Measurements from ENCODE around the gene EYS. TPM values are rescaled to one million over a fixed set of nuclear protein-coding genes. Genes with fewer than 3 reads are reported as not detected.

Gene EYS
- polyA plus RNA-seq, 1 experiment: not detected

DNA sequence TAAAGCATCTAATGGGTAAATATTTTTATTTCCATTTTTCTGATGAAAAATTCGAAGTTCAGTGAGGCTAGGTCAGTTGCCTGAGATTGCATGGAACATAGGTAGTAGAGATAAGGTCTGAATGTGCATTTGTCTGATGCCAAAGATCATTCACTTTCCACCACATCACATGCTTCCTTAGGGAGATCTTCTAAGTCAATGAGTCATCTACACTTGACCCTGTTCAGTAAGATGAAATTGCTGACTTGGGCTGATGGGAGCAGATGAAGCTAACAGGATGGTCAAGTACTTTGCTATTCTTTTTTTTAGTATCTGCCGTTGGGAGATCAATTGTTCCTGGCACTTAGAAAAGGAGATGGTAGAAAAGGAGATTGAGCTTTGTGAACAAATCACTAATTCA lies 1560.2 kb downstream of the EYS start:
- ChIA-PET CTCF (no interaction called here), POLR2A (no interaction called here)
- no peaks in the 10 kb centered on the region for H3K9me3 ChIP-seq (ENCODE audit: control insufficient read depth, insufficient read depth, low read length)
- TF ChIP-seq, protein P1, sequence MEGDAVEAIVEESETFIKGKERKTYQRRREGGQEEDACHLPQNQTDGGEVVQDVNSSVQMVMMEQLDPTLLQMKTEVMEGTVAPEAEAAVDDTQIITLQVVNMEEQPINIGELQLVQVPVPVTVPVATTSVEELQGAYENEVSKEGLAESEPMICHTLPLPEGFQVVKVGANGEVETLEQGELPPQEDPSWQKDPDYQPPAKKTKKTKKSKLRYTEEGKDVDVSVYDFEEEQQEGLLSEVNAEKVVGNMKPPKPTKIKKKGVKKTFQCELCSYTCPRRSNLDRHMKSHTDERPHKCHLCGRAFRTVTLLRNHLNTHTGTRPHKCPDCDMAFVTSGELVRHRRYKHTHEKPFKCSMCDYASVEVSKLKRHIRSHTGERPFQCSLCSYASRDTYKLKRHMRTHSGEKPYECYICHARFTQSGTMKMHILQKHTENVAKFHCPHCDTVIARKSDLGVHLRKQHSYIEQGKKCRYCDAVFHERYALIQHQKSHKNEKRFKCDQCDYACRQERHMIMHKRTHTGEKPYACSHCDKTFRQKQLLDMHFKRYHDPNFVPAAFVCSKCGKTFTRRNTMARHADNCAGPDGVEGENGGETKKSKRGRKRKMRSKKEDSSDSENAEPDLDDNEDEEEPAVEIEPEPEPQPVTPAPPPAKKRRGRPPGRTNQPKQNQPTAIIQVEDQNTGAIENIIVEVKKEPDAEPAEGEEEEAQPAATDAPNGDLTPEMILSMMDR (IDR thresholded peaks at IDR 0.05; ENCODE audit: low read depth, low read length): no peak
- H3K4me3 ChIP-seq (ENCODE audit: low read depth, low read length): no peak overlapping the region
- no peaks in the 10 kb centered on the region for H3K27me3 ChIP-seq (ENCODE audit: control insufficient read depth, insufficient read depth, low read length)
- DNase-seq (ENCODE audit: low read depth, low spot score): no peak
- no peak overlapping the region for H3K27ac ChIP-seq (ENCODE audit: low read depth, low read length)

DNA sequence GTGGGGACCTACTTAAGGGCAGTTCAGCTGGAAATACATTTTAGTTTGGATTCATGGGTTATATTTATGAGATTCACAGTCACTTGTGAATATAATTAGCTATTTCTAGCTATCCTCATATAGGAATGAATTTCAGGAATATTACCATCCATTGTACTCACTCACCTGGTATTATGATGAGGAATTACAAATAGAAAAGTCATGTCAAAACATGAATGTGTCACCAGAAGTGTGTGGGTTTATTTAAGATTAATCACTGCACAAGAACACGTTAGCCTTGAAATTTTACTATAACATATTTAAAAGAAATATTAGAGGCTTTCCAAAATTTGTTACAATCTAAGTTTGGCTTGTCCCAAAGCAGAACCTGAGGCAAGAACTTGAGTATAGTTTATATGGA lies 1560.9 kb downstream of the EYS start:
- DNase-seq (ENCODE audit: low read depth, low spot score): no peak
- Histone ChIP-seq H3K27ac (ENCODE audit: low read depth, low read length) (no peak overlapping the region), H3K9me3 (ENCODE audit: control insufficient read depth, insufficient read depth, low read length) (no peaks in the 10 kb centered on the region), H3K4me3 (ENCODE audit: low read depth, low read length) (no peak overlapping the region), H3K27me3 (ENCODE audit: control insufficient read depth, insufficient read depth, low read length) (no peaks in the 10 kb centered on the region)
- TF ChIP-seq, protein P1 (IDR thresholded peaks at IDR 0.05; ENCODE audit: low read depth, low read length): no peak
- POLR2A ChIA-PET: no interaction called here
- CTCF ChIA-PET: no interaction called here

DNA sequence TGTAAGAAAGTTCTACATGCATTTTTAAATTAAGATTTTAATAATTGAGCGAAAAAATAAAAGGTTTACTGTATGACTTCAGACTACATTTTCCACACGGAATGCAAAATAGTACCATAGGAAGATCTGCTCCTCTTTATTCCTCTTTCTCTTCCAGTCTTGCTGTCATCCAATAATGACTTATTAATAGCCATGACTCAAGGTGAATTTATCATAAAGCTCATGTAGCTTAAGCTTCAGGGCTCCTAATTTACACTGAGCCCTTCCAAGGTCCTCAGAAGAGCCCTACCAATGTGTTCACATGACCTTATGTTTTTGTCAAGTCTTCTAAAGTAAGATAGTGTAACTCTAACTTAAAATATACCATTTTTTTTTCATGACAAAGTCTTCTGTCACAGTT lies 1561.4 kb downstream of the EYS start:
- no peak overlapping the region for H3K27ac ChIP-seq (ENCODE audit: low read depth, low read length)
- TF ChIP-seq, protein P1 (IDR thresholded peaks at IDR 0.05; ENCODE audit: low read depth, low read length): no peak
- POLR2A ChIA-PET: no interaction called here
- DNase-seq (ENCODE audit: low read depth, low spot score): no peak
- no peak overlapping the region for H3K4me3 ChIP-seq (ENCODE audit: low read depth, low read length)
- H3K9me3 ChIP-seq (ENCODE audit: control insufficient read depth, insufficient read depth, low read length): no peaks in the 10 kb centered on the region
- no peaks in the 10 kb centered on the region for H3K27me3 ChIP-seq (ENCODE audit: control insufficient read depth, insufficient read depth, low read length)
- CTCF ChIA-PET: no interaction called here

DNA sequence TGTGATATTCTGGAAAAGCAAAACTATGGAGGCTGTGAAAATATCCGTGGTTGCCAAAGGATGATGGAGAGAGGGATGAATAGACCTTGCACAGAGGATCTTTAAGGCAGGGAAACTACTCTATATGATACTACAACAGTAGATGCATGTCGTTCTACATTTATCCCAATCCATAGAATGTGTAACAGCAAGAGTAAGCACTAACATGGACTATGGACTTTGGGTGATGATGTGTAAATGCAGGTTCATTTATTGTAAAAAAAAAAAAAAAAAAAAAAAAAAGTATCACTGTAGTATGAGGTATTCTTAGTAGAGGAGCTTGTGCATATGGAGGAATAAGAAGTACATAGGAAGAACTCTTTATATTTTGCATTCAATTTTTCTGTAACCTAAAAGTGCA lies 1563.9 kb downstream of the EYS start:
- TF ChIP-seq, protein P1 (IDR thresholded peaks at IDR 0.05; ENCODE audit: low read depth, low read length): no peak
- POLR2A ChIA-PET: no interaction called here
- no peak overlapping the region for H3K27ac ChIP-seq (ENCODE audit: low read depth, low read length)
- H3K27me3 ChIP-seq (ENCODE audit: control insufficient read depth, insufficient read depth, low read length): no peaks in the 10 kb centered on the region
- H3K9me3 ChIP-seq (ENCODE audit: control insufficient read depth, insufficient read depth, low read length): no peaks in the 10 kb centered on the region
- H3K4me3 ChIP-seq (ENCODE audit: low read depth, low read length): no peak overlapping the region
- no peak for DNase-seq (ENCODE audit: low read depth, low spot score)
- CTCF ChIA-PET: no interaction called here

DNA sequence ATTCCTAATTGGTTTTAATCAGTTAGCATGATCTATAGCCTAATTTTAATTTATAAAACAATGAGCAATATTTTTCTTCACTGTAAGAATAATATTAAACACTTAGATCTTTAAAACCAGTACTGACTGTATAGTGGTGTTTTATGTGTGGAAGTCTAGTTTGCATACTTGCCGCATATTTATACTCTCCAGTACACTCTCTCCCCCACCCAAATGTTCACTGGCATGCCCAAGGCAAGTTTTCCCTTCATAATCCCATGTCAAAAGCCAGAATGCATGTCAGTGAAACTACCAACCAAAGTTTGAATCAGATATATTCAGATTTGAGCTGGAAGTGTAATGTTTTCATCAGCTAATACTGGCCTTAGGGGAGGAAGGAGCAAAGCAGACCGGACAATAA lies 1565.3 kb downstream of the EYS start:
- Histone ChIP-seq H3K27ac (ENCODE audit: low read depth, low read length) (no peak overlapping the region), H3K4me3 (ENCODE audit: low read depth, low read length) (no peak overlapping the region), H3K27me3 (ENCODE audit: control insufficient read depth, insufficient read depth, low read length) (no peaks in the 10 kb centered on the region), H3K9me3 (ENCODE audit: control insufficient read depth, insufficient read depth, low read length) (no peaks in the 10 kb centered on the region)
- no peak for DNase-seq (ENCODE audit: low read depth, low spot score)
- ChIA-PET POLR2A (no interaction called here), CTCF (no interaction called here)
- TF ChIP-seq, protein P1 (IDR thresholded peaks at IDR 0.05; ENCODE audit: low read depth, low read length): no peak

All from AG04450 (cell line).